ENCODE data around the gene BRD1.
A peak's percentile ranks its signal among the peaks of the same experiment; 100 is the strongest.

BRD1 gene

DNA sequence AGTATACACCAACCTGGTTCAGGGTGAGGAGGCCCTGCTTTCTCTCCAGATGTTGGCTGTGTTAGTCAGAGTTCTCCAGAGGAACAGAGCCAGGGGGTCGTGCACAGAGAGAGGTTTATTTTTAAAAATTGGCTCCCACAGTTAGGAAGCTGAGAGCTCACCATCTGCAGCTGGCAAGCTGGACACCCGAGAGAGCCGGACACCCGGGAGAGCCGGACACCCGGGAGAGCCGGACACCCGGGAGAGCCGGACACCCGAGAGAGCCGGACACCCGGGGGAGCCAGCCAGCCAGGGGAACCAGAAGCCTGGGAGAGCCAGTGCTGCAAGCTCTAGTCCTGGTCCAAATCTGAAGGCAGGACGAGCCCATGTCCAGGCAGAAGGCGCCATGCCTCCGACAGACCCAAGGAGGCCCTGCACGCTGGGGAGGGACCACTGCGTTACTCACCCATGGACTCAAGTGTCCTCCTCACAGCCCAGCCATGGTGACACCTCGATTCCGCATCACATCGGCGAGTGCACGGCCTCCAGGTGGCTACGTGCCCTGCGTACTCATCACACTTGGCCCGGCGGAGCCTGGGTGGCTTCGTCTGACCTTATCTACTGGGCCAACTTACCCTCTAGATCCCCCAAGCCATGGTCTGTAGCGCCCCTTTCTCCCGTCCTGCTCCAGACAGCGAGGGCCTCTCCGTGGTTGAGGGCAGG, 99.0 kb downstream of the BRD1 start:
- no peak for DNase-seq (ENCODE audit: low spot score)

DNA sequence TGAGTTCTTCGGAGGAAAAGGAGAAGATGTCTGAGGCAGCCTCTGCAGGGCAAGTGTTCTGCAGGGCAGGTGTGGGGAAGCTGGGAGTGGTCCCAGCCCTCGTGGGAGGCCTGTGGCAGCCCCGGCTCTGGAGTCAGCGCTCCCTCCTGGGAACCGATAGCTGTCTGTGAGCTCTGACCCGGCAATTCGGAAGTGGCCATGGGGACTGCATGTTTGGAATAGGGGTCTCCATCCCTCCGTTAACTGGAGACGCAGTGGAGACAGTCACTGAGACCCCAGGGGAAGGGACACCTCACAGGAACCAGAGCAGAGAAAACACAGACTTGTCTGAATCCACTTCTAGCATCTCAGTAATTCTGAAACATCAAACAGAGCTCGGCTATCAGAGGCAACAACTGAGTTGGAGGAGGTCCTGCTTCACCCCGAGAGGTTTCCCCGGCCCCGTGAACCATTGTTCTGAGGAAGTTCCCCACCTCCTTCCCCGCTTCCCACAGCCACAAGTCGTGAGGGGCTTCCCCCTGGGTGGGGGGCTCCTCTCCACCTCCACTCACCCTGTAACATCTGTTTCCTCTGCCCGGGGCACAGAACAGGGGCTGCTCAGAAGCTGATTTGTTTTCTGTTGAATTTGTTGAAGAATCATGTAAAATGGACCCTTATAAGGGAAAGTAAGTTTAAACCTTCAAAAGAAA, 99.6 kb downstream of the BRD1 start:
- no peak for DNase-seq (ENCODE audit: low spot score)

DNA sequence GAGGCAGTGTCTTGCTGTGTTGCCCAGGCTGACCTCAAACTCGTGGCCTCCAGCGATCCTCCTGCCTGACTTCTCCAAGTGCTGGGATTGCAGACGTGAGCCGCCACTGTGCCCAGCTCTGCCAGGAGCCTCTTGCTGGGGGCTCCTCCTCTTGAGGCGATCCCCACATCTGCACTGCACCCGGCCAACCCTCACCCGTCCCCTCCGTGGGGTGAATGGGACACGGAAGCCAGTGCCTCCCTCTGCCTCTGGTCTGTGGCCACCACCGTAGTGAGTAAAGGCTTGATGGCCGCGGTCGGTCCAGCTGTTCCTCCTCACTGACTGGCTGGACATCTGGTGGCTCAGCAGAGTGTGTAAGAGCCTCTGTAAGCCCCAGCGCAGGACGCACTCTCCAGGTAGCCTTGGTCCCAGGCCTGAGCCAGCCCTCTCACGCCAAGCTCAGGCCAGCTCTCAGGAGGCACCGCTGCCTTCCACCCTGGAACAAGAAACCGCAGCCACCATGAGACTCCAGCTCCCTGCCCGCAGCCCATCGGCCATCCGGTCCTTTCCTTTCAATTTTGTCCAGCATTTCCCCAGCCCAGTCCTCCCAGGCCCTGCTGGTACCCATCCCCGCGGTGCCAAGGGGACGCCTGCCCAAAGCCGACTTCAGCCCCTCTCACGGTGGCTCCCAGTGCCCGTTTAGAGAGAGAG, 100.3 kb downstream of the BRD1 start:
- no peak for DNase-seq (ENCODE audit: low spot score)

DNA sequence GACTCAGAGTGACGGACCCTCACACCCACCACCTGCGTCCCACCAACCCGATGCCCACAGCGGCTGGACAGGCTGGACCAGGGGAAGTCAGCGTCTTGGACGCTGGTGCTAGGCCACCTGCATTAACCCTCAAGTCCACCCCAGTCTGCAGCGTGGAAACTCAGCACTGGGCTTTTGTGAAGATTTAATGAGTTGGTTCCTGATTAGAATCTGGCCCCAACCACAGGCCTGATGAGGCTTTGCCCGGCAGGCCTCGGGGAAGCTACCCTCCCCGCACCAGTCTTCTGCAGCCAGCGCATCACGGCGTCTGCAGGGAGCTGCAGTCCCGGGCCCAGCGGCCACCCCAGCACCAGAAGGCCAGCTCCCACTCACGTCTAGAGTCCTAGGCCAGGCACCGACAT, 101.0 kb downstream of the BRD1 start:
- DNase-seq (ENCODE audit: low spot score), result no peak

DNA sequence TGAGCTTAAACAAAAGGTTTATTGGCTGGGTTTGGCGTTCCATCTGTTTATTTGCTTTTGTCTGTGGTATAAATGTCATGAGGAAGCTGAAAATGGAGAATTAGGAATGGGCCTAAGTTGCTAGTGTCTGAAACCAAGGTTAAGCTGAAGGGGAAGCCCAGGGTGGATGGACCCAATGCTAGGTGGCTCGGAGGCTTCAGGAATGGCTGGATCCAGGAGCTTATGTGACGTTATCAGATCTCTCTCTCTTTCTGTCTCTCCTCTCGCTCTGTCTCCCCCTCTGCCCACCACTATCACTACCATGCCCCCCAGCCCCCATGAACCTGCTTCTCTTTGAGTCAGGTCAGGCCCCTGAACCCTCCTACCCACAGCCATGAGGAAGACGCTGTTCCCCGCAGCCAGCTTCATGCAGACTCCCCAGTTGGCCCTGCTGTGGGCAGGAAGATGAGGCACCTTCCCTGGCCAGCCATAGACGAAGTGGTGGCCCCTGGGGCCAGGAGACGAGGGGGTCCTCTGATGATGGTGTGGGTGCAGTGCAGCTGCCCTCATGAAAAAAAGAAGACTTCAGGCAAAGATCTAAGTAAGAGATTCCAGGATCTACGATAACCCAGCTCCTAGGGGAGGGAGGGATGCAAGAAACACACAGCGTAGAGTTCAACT, 101.5 kb downstream of the BRD1 start:
- no peak for DNase-seq (ENCODE audit: low spot score)

DNA sequence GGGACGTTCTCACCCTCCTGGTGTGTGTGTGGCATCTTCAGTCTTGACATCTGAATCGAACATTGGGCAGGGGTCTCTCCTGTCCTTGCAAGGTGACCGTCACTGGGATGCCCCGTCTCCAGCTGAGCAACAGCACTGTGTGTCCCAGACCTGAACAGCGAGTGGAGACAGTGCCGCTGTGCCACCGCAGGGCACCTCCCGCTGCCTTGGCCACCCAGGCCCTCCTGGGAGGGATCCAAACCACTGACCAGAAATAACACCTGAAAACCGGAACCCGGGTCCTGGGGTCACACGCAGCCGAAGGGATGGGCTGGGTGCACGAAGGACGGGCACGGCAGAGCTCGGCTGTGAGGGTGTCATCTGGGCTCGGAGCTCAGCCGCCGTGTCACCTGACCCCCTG, 102.2 kb downstream of the BRD1 start:
- no peak for DNase-seq (ENCODE audit: low spot score)

DNA sequence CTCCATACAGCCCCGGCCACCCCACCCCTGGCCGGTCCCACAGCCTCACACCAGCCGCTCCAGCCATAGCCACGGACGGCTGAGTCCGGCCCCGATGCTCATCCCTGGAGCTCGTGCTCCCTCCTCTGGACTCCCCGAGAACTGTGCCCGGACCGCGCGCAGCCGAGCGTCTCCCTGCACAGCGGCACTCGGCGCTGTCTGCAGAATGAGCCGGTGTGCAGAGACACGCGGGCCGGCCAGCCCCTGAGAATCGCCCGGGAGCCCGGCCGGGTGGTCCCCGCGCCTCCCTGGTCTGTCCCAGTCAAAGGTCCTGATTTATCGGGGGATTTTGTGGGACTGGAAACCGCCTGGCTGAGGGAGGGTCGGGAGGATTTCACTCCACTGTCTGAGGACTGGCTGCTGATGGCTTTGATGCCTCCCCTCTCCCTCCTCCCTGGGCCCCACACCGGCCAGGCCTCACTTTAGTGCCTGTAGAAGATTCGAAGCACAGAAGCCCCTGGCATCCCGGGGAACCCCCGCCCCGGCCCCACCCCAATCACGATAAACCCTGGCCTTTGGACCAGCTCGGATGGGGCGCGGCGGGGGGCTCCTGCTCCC, 102.7 kb downstream of the BRD1 start:
- peak; percentile 36 for DNase-seq (ENCODE audit: low spot score)

DNA sequence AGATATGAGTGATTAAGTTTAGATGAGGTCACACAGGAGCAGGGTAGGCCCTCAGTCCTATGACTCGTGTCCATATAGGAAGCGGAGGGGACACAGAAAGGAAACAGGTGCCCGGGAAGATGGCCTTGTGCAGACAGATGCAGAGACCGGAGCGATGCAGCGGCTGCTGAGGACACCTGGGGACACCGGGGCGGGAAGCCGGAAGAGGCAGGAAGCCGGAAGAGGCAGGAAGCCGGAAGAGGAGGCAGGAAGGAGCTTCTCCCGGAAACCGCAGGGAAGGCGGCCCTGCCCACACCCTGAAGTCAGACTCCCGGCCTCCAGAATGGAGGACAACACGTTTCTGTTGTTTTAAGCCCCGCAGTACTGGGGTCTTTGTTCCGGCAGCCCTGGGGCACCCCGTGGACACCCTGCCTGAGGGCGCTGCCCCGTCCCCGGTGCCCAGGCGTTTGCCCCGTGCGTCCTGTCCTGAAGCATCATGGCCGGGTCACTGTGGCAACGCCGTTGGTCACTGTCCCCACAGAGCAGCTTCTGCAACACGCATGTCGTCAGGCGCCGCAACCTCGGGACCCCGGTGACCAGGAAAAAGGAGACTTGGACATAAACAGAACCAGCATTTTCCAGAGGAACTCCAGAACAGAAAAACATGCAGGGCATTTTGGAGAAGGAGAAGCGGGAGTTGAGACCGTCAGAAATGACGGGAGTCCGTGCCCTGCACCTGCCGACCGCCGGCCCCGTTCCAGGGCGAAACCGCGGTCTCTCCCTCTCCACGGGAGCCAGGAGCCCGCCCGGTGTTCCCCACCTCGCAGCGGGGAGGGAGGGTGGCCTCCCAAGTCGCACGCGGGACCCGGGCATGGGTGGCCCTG, 103.4 kb downstream of the BRD1 start:
- no peak for DNase-seq (ENCODE audit: low spot score)

DNA sequence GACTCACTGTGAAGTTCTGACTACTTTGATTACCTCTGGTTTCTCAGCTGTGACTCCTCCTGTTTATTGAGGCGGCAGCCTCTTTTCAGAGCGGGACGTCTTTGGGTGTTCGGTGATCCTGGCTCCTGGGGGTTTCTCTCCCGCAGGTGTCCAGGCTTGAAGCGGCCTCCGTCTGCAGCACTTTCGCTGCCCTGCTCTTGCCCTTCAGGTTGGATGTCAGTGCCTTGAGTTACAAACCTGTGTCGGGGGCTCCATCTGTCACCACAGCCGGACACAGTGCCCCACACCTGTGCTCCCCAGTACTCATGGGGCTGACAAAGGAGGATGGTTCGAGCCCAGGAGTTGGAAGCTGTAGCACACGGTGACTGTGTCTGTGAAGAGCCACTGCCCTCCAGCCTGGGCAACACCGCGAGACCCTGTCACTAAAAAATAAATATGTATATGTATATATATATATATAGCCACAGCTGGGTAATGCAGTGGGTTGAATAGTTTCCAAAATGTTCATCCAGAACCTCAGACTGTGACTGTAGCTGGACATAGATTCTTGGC, 104.1 kb downstream of the BRD1 start:
- DNase-seq (ENCODE audit: low spot score), result no peak
